ENCODE measurements around the gene PDPK1. TPM values are rescaled to one million over a fixed set of nuclear protein-coding genes. Genes with fewer than 3 reads are reported as not detected.

Gene PDPK1
- total RNA-seq, 1 donor from 2014 or later: 13.9 TPM

- no peaks in the 10 kb centered on the region for H3K27me3 ChIP-seq
- no peak overlapping the region for H3K9ac ChIP-seq
- Mint-ChIP-seq H3K27ac (no peak overlapping the region), H3K27me3 (ENCODE audit: insufficient read depth, low read depth) (no peaks in the 10 kb centered on the region), H3K9me3 (no peaks in the 10 kb centered on the region), H3K4me3 (no peak overlapping the region), H3K36me3 (peaks cover 10% of the 10 kb centered on the region), H3K4me1 (no peaks in the 10 kb centered on the region)
- TF ChIP-seq EZH2phosphoT487 (IDR thresholded peaks at IDR 0.05): no peak
- TF ChIP-seq, protein P1, sequence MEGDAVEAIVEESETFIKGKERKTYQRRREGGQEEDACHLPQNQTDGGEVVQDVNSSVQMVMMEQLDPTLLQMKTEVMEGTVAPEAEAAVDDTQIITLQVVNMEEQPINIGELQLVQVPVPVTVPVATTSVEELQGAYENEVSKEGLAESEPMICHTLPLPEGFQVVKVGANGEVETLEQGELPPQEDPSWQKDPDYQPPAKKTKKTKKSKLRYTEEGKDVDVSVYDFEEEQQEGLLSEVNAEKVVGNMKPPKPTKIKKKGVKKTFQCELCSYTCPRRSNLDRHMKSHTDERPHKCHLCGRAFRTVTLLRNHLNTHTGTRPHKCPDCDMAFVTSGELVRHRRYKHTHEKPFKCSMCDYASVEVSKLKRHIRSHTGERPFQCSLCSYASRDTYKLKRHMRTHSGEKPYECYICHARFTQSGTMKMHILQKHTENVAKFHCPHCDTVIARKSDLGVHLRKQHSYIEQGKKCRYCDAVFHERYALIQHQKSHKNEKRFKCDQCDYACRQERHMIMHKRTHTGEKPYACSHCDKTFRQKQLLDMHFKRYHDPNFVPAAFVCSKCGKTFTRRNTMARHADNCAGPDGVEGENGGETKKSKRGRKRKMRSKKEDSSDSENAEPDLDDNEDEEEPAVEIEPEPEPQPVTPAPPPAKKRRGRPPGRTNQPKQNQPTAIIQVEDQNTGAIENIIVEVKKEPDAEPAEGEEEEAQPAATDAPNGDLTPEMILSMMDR (IDR thresholded peaks at IDR 0.05): peak; percentile 33
- H3K9me3 ChIP-seq (ENCODE audit: low read depth): no peaks in the 10 kb centered on the region
- H3F3A ChIP-seq (ENCODE audit: low read depth): no peaks in the 10 kb centered on the region
- no peak overlapping the region for H3K27ac ChIP-seq
- H4K20me1 ChIP-seq (ENCODE audit: low read depth): no peaks in the 10 kb centered on the region
- peak; percentile 8 for DNase-seq (ENCODE audit: low spot score)
- H3K36me3 ChIP-seq: no peaks in the 10 kb centered on the region
- H3K79me2 ChIP-seq (ENCODE audit: low read depth): no peaks in the 10 kb centered on the region
- no peaks in the 10 kb centered on the region for H3K4me1 ChIP-seq
- H2AFZ ChIP-seq (replicated peaks): no peak overlapping the region
- no peak overlapping the region for H3K4me2 ChIP-seq
- no peak overlapping the region for H3K4me3 ChIP-seq
Measured at GRCh38 chr16:2586241-2586640, 48.4 kb downstream of the PDPK1 start.

DNA sequence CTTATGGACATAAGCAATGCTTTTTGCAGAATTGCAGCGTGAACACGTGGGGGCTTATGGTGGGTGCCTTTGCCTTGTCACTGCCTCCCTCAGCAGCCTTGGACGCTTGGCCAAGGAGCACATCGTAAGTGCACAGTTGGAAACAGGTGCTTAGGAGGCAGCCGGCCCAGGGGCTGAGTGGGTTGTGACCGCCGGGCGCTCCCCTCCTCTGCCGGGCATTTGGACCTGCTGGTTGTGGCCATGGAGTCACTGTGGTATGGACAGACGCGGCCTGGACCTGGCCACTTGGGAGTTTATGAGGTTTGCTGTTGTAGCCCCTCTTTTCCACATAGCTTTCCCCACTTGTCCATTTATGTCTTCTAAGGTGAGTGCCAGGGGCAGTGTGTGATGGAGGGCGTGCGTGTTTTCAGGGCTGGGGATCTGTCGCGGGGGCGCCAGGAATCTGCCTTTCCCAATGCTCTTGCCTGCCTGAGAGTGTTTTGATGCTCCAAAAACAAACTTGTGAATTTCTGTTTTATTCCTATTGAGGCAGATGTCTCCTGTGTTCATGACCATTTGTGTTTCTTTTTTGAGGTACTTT lies 49.2 kb downstream of the PDPK1 start:
- Histone ChIP-seq H3K27ac (no peak overlapping the region), H3K36me3 (no peaks in the 10 kb centered on the region)

DNA sequence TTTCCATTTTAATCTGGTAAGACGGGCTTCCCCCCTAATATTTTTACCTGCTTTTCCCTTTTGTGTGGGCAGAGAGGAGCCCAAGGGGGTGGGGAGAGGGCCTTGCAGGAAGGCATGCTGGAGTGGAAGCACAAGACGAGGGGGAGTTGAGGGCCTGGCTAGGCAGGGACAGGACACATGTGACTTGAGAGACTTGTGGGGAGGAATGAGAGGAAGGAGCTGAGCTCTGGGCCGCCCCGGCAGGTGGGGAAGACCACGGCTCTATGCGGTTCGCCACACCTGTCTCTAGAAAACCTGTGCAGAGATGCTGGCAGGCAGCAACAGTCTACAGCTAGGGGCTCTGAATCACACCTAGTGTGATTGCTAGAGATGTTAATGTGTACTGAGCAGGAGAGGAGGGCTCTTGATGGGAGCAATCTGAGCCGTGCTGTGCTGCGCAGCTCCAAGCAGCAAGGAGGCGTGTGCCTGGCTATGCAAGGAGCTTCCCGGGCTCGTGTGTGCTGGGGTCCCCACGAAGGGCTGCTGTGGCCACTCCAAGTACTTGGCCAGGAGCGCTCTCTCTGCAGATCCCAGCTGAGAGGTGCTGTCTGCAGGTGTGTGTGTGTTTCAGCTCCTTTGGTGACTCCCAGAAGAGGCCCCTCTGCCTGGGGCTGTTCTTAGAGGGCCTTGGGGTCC lies 50.2 kb downstream of the PDPK1 start:
- H3K9me3 ChIP-seq (ENCODE audit: low read depth): no peaks in the 10 kb centered on the region
- no peak for DNase-seq (ENCODE audit: low spot score)
- Mint-ChIP-seq H3K9me3 (no peaks in the 10 kb centered on the region), H3K4me3 (no peak overlapping the region), H3K27me3 (ENCODE audit: insufficient read depth, low read depth) (no peaks in the 10 kb centered on the region), H3K36me3 (peaks cover 10% of the 10 kb centered on the region), H3K4me1 (peaks cover 2% of the 10 kb centered on the region), H3K27ac (no peak overlapping the region)
- H4K20me1 ChIP-seq (ENCODE audit: low read depth): no peaks in the 10 kb centered on the region
- TF ChIP-seq, protein P1 (IDR thresholded peaks at IDR 0.05): no peak
- TF ChIP-seq EZH2phosphoT487 (IDR thresholded peaks at IDR 0.05) (no peak), EZH2 (IDR thresholded peaks at IDR 0.05) (no peak)
- no peak overlapping the region for H2AFZ ChIP-seq (replicated peaks)
- H3K9ac ChIP-seq: no peak overlapping the region
- no peaks in the 10 kb centered on the region for H3K4me1 ChIP-seq
- no peaks in the 10 kb centered on the region for H3K27me3 ChIP-seq
- no peak overlapping the region for H3K4me3 ChIP-seq
- H3K4me2 ChIP-seq: no peak overlapping the region
- no peaks in the 10 kb centered on the region for H3K79me2 ChIP-seq (ENCODE audit: low read depth)
- no peaks in the 10 kb centered on the region for H3F3A ChIP-seq (ENCODE audit: low read depth)
- no peak overlapping the region for H3K27ac ChIP-seq
- no peaks in the 10 kb centered on the region for H3K36me3 ChIP-seq

More for the DNA sequence above, 49.2 kb downstream of the PDPK1 start:
- DNase-seq (ENCODE audit: low spot score): no peak
- Histone ChIP-seq H4K20me1 (ENCODE audit: low read depth) (no peaks in the 10 kb centered on the region), H3K27me3 (no peaks in the 10 kb centered on the region), H3K9me3 (ENCODE audit: low read depth) (no peaks in the 10 kb centered on the region), H3F3A (ENCODE audit: low read depth) (no peaks in the 10 kb centered on the region), H3K4me3 (no peak overlapping the region), H3K4me1 (no peaks in the 10 kb centered on the region), H3K4me2 (no peak overlapping the region), H3K79me2 (ENCODE audit: low read depth) (no peaks in the 10 kb centered on the region), H2AFZ (replicated peaks) (no peak overlapping the region), H3K9ac (no peak overlapping the region)
- Mint-ChIP-seq H3K36me3 (peaks cover 10% of the 10 kb centered on the region), H3K4me3 (no peak overlapping the region), H3K9me3 (no peaks in the 10 kb centered on the region), H3K4me1 (no peaks in the 10 kb centered on the region), H3K27ac (no peak overlapping the region), H3K27me3 (ENCODE audit: insufficient read depth, low read depth) (no peaks in the 10 kb centered on the region)
- TF ChIP-seq EZH2 (IDR thresholded peaks at IDR 0.05): no peak
- no peak for TF ChIP-seq EZH2phosphoT487 (IDR thresholded peaks at IDR 0.05)
- TF ChIP-seq, protein P1 (IDR thresholded peaks at IDR 0.05): no peak
